Activated T-cell treated with anti-CD3 and anti-CD28 coated beads for 1 hour (primary cell): ENCODE results near the gene APEH.

Experiments used
- DNase-seq: peaks from one replicate; pipeline ENCODE4 v3.0.0-alpha.2; 2020; ENCODE audit warnings: low read depth

The APEH gene

DNA sequence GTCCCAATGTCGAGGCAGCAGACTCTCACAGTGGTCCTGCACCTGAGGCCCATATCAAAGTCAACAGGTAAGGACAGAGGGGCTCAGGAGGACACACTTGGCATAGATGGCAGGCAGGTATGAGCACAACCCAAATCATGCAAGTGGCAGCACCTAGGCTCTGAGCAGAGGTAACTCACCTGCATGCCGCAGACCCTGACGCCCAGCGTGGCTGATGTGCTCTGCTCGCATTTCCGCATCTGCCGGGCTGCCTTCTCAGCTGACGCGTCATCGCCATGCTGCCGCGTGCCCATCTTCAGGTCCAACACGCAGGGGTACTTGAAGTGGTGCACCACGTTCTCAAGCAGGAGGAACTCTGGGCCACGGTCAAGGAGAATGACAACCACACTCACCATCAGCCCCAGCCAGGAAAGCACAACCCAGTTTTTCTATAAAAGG, 53.8 kb downstream of the APEH start:
- no peak for DNase-seq

DNA sequence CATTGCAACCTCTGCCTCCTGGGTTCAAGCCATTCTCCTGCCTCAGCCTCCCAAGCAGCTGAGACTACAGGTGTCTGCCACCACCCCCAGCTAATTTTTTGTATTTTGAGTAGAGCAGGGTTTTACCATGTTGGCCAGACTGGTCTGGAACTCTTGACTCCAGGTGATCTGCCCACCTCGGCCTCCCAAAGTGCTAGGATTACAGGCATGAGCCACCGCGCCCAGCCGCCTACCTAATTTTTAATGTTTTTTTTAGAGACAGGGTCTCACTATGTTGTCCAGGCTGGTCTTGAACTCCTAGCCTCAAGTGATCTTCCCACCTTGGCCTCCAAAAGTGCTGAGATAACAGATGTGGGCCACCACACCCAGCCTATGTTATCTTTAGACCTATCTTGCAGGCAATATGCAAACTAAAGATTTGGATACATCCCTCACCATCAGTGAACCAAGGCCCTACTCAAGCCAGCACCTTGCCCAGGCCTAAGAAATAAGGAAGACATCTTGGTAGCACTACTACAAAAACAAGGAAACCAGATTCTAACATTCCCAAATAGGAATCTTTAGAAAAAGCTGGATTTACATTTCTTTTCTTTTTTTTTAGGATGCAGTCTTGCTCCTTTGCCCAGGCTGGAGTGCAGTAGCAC, 55.9 kb downstream of the APEH start:
- DNase-seq: no peak

DNA sequence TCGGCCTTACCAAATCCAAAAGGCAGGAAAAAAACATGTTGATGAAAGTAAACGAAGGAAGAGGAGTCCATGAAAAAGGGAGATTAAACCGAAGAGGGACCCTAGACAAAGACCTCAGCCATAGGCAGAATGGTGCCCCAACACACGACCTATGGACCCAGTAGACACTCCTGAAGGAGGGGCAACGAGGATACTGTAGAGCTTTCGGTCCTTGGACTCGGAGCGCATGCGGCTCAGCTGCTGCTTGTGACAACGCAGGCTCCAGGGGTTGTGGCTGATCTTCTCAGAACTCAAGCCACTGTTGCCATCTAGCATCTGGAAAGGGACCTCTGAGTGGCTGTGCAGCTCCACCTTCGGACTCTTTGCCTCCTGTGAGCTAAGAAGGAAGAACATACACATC, 58.4 kb downstream of the APEH start:
- no peak for DNase-seq

DNA sequence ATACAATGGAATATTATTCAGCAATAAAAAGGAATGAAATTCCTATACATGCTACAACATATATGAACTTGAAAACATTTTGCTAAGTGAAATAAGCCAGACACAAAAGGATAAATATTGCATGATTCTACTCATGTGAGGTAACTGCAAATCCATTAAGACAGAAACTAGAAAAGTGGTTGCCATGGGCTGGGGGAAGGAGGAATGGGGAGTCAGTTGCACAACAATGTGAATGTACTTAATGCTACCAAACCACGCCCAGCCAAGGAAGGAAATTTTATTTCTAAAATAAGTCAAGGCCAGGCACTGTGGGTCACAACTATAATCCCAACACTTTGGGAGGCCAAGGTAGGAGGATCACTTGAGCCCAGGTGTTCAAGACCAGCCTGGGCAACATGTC, 59.4 kb downstream of the APEH start:
- DNase-seq: no peak
